Stimulated activated CD8-positive, alpha-beta memory T cell treated with anti-CD3 and anti-CD28 coated beads, Interleukin-15, amount 100 ng/mL, for 24 hours (primary cell): ENCODE data around the gene GPR137C.

Experiments used
- DNase-seq: peaks from one replicate; pipeline ENCODE4 v3.0.0-alpha.2; 2020; ENCODE audit warnings: low read depth

GPR137C gene

GRCh38 chr14:52683985-52684520 is 131.4 kb downstream of the GPR137C start:
- DNase-seq, result no peak

- no peak for DNase-seq
Measured at GRCh38 chr14:52686176-52686575, 133.5 kb downstream of the GPR137C start.
